HepG2 (cell line): ENCODE results near the gene TAS2R50. TPM values are rescaled to one million over a fixed set of nuclear protein-coding genes. Genes with fewer than 3 reads are reported as not detected.

Source experiments
- ATAC-seq: fragments of 200-7000 bp; cut with Tn5 transposase; 3 replicates; pipeline ENCODE4 v1.9.1; 2020; ENCODE audit warnings: mild to moderate bottlenecking, moderate library complexity
- BruUV-seq: library from RNA; stranded (reverse); fragments of 400-500 nt; replicated peaks from 2 replicates; lab custom pipeline; 2021; lab: Mats Ljungman, UMichigan
- CTCF ChIA-PET: fragments of 300-600 bp; formaldehyde crosslinking; extraction: SDS; loops from one replicate; lab custom pipeline; 2021; ENCODE audit warnings: low total read pairs, inconsistent platforms, low intra/inter-chr PET ratio; lab: Yijun Ruan, JAX
- POLR2A ChIA-PET: fragments of 350-600 bp; sonication (Branson Sonifier 250); formaldehyde crosslinking; loops from one replicate; lab custom pipeline; 2020; ENCODE audit warnings: antibody characterized with exemption, inconsistent platforms; lab: Yijun Ruan, JAX
- DNase-seq: peaks from one replicate; pipeline ENCODE4 v3.0.0-alpha.2; 2015; ENCODE audit warnings: low spot score
- FAIRE-seq: peaks from 3 replicates; lab custom pipeline; 2011; peaks lifted over from hg19 to GRCh38; lab: Jason Lieb, UNC
- H2AFZ ChIP-seq: one replicate; pipeline ENCODE4 v1.6.1; 2011; ENCODE audit warnings: low read length, inconsistent platforms
- H3K27ac ChIP-seq: fragments of 300-600 bp; 3 replicates; pipeline ENCODE4 v1.8.0; 2011; ENCODE audit warnings: mixed run types, mild to moderate bottlenecking, mixed read lengths, low read length, inconsistent platforms; ENCODE audit not compliant: insufficient read depth; ENCODE audit errors: extremely low read length
- H3K27me3 ChIP-seq, 2 experiments: fragments of 200-600 bp in 1 of 2; 2 replicates in 1 of 2; 3 replicates in 1 of 2; pipeline versions ENCODE4 v1.6.0 to v1.8.0; 2011; ENCODE audit warnings: low read length in 2 of 2, mild to moderate bottlenecking in 2 of 2, moderate library complexity in 2 of 2, inconsistent platforms in 1 of 2; ENCODE audit not compliant: insufficient read depth in 2 of 2, control insufficient read depth in 1 of 2
- H3K36me3 ChIP-seq, 2 experiments: fragments of 200-600 bp in 1 of 2; replicated peaks in 1 of 2; 2 replicates in 1 of 2; 3 replicates in 1 of 2; pipeline versions ENCODE4 v1.5.1 to v1.8.0; 2011; ENCODE audit warnings: low read length in 2 of 2, inconsistent platforms in 1 of 2; ENCODE audit not compliant: insufficient read depth in 2 of 2, control insufficient read depth in 1 of 2
- H3K4me1 ChIP-seq: 2 replicates; pipeline ENCODE4 v1.5.1; 2012; ENCODE audit warnings: low read length, inconsistent platforms; ENCODE audit not compliant: insufficient read depth
- H3K4me2 ChIP-seq: 2 replicates; pipeline ENCODE4 v1.6.0; 2011; ENCODE audit warnings: low read depth, low read length, inconsistent platforms
- H3K4me3 ChIP-seq, 3 experiments: fragments of 200-600 bp in 1 of 3; sonication (generic), shearing (Covaris generic) in 1 of 3; replicated peaks in 1 of 3; 2 replicates each; pipeline ENCODE4 v1.5.1; 2011 to 2016; ENCODE audit warnings: low read length in 3 of 3, inconsistent platforms in 2 of 3, low read depth in 2 of 3, mild to moderate bottlenecking in 2 of 3, control low read depth in 1 of 3, mixed read lengths in 1 of 3; ENCODE audit not compliant: insufficient read depth in 1 of 3
- H3K79me2 ChIP-seq: one replicate; pipeline ENCODE4 v1.6.1; 2011; ENCODE audit warnings: low read length, inconsistent platforms; ENCODE audit not compliant: insufficient read depth
- H3K9ac ChIP-seq: 2 replicates; pipeline ENCODE4 v1.6.0; 2011; ENCODE audit warnings: mild to moderate bottlenecking, low read depth, low read length, inconsistent platforms; ENCODE audit not compliant: insufficient read depth
- H3K9me3 ChIP-seq: 2 replicates; pipeline ENCODE4 v1.5.1; 2012; ENCODE audit warnings: mild to moderate bottlenecking, low read length
- H4K20me1 ChIP-seq: 2 replicates; pipeline ENCODE4 v1.6.0; 2011; ENCODE audit warnings: inconsistent platforms, mild to moderate bottlenecking, low read length, moderate library complexity; ENCODE audit not compliant: insufficient read depth
- DPF2 ChIP-seq: sonication (generic); formaldehyde crosslinking; IDR thresholded peaks from 2 replicates; pipeline ENCODE4 v1.4.0; 2020; ENCODE audit warnings: mild to moderate bottlenecking, low read depth, missing genetic modification reagents, borderline replicate concordance
- EP300 ChIP-seq, 3 experiments: sonication (generic) in 1 of 3; formaldehyde crosslinking in 1 of 3; IDR thresholded peaks; 2 replicates each; pipeline versions ENCODE4 v1.5.1 to v1.6.1; 2011 to 2020; ENCODE audit warnings: low read depth in 2 of 3, low read length in 2 of 3, borderline replicate concordance in 1 of 3, improper control_type of control experiment in 1 of 3, mild to moderate bottlenecking in 1 of 3, missing genetic modification reagents in 1 of 3, moderate library complexity in 1 of 3
- FOXO4 ChIP-seq: sonication (generic); formaldehyde crosslinking; conservative IDR thresholded peaks from 2 replicates; pipeline ENCODE4 v1.8.1; 2023; ENCODE audit warnings: missing genetic modification reagents
- HES4 ChIP-seq: sonication (generic); formaldehyde crosslinking; IDR thresholded peaks from 2 replicates; pipeline ENCODE4 v1.9.0; 2021; ENCODE audit warnings: mild to moderate bottlenecking, missing genetic modification reagents, borderline replicate concordance
- HMG20A ChIP-seq: IDR thresholded peaks from 2 replicates; pipeline ENCODE4 v1.6.1; 2016; ENCODE audit warnings: borderline replicate concordance
- HNF1B ChIP-seq: sonication (generic); formaldehyde crosslinking; IDR thresholded peaks from 2 replicates; pipeline ENCODE4 v1.5.1; 2020; ENCODE audit warnings: mild to moderate bottlenecking, moderate library complexity, missing genetic modification reagents
- HOXA7 ChIP-seq: sonication (generic); formaldehyde crosslinking; IDR thresholded peaks from 2 replicates; pipeline ENCODE4 v1.8.1; 2022; ENCODE audit warnings: mild to moderate bottlenecking, missing genetic modification reagents, moderate library complexity
- KAT8 ChIP-seq: IDR thresholded peaks from 2 replicates; pipeline ENCODE4 v1.6.1; 2016; ENCODE audit warnings: missing genetic modification reagents, missing compliant biosample characterization
- WGBS: methylation state at CpG from one replicate; pipeline ENCODE4 v1.1.6; 2017; ENCODE audit warnings: low lambda C conversion rate; 5-methylcytosine and 5-hydroxymethylcytosine counted together
- in situ Hi-C: cut with HindIII; loops from 2 replicates; pipeline ENCODE4 v1.10.0; 2017; ENCODE audit warnings: low pct_unique_long_range_greater_than_20kb; ENCODE audit not compliant: extremely low pct_ligation_motif_present
- intact Hi-C: fragments of 100-400 bp; cut with micrococcal nuclease; formaldehyde crosslinking; loops from one replicate; pipeline ENCODE4 v1.10.0; 2022; ENCODE audit not compliant: unreplicated experiment
- polyA plus RNA-seq, 8 experiments: library from polyadenylated mRNA; depleted of rRNA in 3 of 8; stranded (reverse) in 7 of 8; unstranded in 1 of 8; fragments of >200 nt; fragmentation: Illumina TruSeq in 4 of 8; extraction: Trizol in 4 of 8; gene quantifications; 2 replicates each; pipeline versions ENCODE4 v1.2.1 to v1.2.3, GENCODE V29; 2011 to 2016; ENCODE audit warnings: low read depth in 4 of 8, missing spikeins in 1 of 8, mixed read lengths in 1 of 8; ENCODE audit not compliant: insufficient read depth in 1 of 8
- total RNA-seq, 5 experiments: library from RNA; depleted of rRNA; stranded (reverse); fragments of >200 nt; fragmentation: Illumina TruSeq; extraction: Trizol; gene quantifications; 2 replicates each; pipeline ENCODE4 v1.2.3, GENCODE V29; 2016; ENCODE audit warnings: low read depth in 1 of 5

TAS2R50 gene
- total and polyA plus RNA-seq, 2 of the 13 experiments (the other 11 are each of a cell fraction or from before 2014, with no cell fraction given), result 0.17 to 2.2 TPM

- no peak for TF ChIP-seq KAT8 (CRISPR knock-in tag)
Measured at GRCh38 chr12:10965476-10965875, 21.2 kb downstream of the TAS2R50 start (continued).

DNA sequence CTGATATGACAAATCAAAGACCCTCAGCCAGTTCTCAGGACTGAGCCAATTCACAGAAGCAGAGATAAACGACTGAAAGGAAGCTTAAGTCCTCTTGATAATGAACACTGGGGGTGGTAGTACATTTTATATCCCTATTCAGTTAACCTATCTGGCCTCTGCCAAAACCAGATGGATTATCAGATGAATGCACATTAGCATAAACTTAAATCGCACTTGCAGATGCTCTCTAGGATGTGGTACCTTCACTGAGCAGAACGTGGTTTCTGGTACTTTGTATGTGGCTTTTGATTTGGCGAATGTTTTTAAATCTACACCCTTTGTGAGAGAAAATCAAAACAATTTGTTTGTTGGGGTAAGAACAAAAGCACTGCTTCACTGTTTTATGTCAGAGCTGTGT lies 26.5 kb downstream of the TAS2R50 start:
- H3K27me3 ChIP-seq, result no peaks in the 10 kb centered on the region
- no peak for DNase-seq
- no peaks in the 10 kb centered on the region for H4K20me1 ChIP-seq
- in situ Hi-C loops (no loop called here), intact Hi-C loops (no loop called here)
- no peak for ATAC-seq
- TF ChIP-seq DPF2 (CRISPR knock-in tag) (no peak), HNF1B (CRISPR knock-in tag) (no peak), EP300 (IDR thresholded peaks at IDR 0.05; ENCODE audit: low read depth in 2 of 2, low read length in 2 of 2) (no peak), EP300 (CRISPR knock-in tag; IDR thresholded peaks at IDR 0.05; ENCODE audit: borderline replicate concordance) (no peak), HMG20A (CRISPR knock-in tag) (no peak), HES4 (CRISPR knock-in tag) (no peak), HOXA7 (CRISPR knock-in tag) (no peak), FOXO4 (CRISPR knock-in tag) (no peak)
- H3K9me3 ChIP-seq, result no peaks in the 10 kb centered on the region
- H3K27ac ChIP-seq, result no peak overlapping the region
- no peak overlapping the region for H2AFZ ChIP-seq
- CTCF ChIA-PET, result no interaction called here
- no peak overlapping the region for H3K9ac ChIP-seq
- POLR2A ChIA-PET, result no interaction called here
- 86% methylated on average over 4 of the region's 4 CpGs for WGBS
- H3K4me1 ChIP-seq, result no peaks in the 10 kb centered on the region
- no peak overlapping the region for H3K4me3 ChIP-seq
- BruUV-seq, result no TSS peak
- H3K4me2 ChIP-seq, result no peak overlapping the region
- H3K36me3 ChIP-seq, result no peaks in the 10 kb centered on the region
- no peak for FAIRE-seq
- peaks cover 5% of the 10 kb centered on the region for H3K79me2 ChIP-seq
